ENCODE measurements around the gene LAPTM5.

- TF ChIP-seq CTCF (IDR thresholded peaks at IDR 0.05) (no peak), POLR2A (IDR thresholded peaks at IDR 0.05) (no peak)
These were observed 44.3 kb downstream of the LAPTM5 start for GRCh38 chr1:30713311-30713710.

Measured in thyroid gland (tissue), 4 donors.